ENCODE data around the gene HMCN2. TPM values are rescaled to one million over a fixed set of nuclear protein-coding genes. Genes with fewer than 3 reads are reported as not detected.

HMCN2 gene
- total and polyA plus RNA-seq, 2 donors = 0.90 to 2.2 TPM

GRCh38 chr9:130426883-130427282 is 161.3 kb downstream of the HMCN2 start:
- H3K9me3 ChIP-seq (ENCODE audit: control insufficient read depth in 2 of 2, insufficient read depth in 1 of 2, low read length in 1 of 2) = peaks cover 3 to 17% of the 10 kb centered on the region in 2 donors
- no peak overlapping the region for H3K27ac ChIP-seq (ENCODE audit: low read depth in 1 of 2, low read length in 1 of 2)
- peaks cover 0 to 4% of the 10 kb centered on the region in 2 donors for H3K4me1 ChIP-seq (ENCODE audit: control insufficient read depth in 2 of 2, insufficient read depth in 2 of 2, low read length in 2 of 2)
- no peaks in the 10 kb centered on the region for H3K36me3 ChIP-seq (ENCODE audit: control insufficient read depth in 2 of 2, insufficient read depth in 2 of 2, low read length in 1 of 2)
- H3K4me3 ChIP-seq (ENCODE audit: low read length in 2 of 2) = no peak overlapping the region
- 80% methylated on average over 10 of the region's 10 CpGs for WGBS
- peaks cover 0 to 15% of the 10 kb centered on the region in 2 donors for H3K27me3 ChIP-seq (ENCODE audit: control insufficient read depth in 2 of 2, insufficient read depth in 1 of 2, low read length in 1 of 2)
- DNase-seq (ENCODE audit: low read depth in 6 of 9, low spot score in 9 of 9) = no peak

GRCh38 chr9:130427326-130427725 is 161.8 kb downstream of the HMCN2 start:
- H3K4me1 ChIP-seq (ENCODE audit: control insufficient read depth in 2 of 2, insufficient read depth in 2 of 2, low read length in 2 of 2) = peaks cover 0 to 4% of the 10 kb centered on the region in 2 donors
- WGBS = 96% methylated on average over 12 of the region's 12 CpGs
- H3K9me3 ChIP-seq (ENCODE audit: control insufficient read depth in 2 of 2, insufficient read depth in 1 of 2, low read length in 1 of 2) = peaks cover 3 to 17% of the 10 kb centered on the region in 2 donors
- DNase-seq (ENCODE audit: low read depth in 6 of 9, low spot score in 9 of 9) = no peak
- H3K4me3 ChIP-seq (ENCODE audit: low read length in 2 of 2) = no peak overlapping the region
- peaks cover 4 to 17% of the 10 kb centered on the region in 2 donors for H3K27me3 ChIP-seq (ENCODE audit: control insufficient read depth in 2 of 2, insufficient read depth in 1 of 2, low read length in 1 of 2)
- H3K36me3 ChIP-seq (ENCODE audit: control insufficient read depth in 2 of 2, insufficient read depth in 2 of 2, low read length in 1 of 2) = no peaks in the 10 kb centered on the region
- no peak overlapping the region for H3K27ac ChIP-seq (ENCODE audit: low read depth in 1 of 2, low read length in 1 of 2)

GRCh38 chr9:130428086-130428665 is 162.6 kb downstream of the HMCN2 start:
- DNase-seq (ENCODE audit: low read depth in 6 of 9, low spot score in 9 of 9) = no peak
- no peak overlapping the region for H3K4me3 ChIP-seq (ENCODE audit: low read length in 2 of 2)
- H3K4me1 ChIP-seq (ENCODE audit: control insufficient read depth in 2 of 2, insufficient read depth in 2 of 2, low read length in 2 of 2) = peaks cover 0 to 7% of the 10 kb centered on the region in 2 donors
- H3K27me3 ChIP-seq (ENCODE audit: control insufficient read depth in 2 of 2, insufficient read depth in 1 of 2, low read length in 1 of 2) = peaks cover 12 to 26% of the 10 kb centered on the region in 2 donors
- no peaks in the 10 kb centered on the region for H3K36me3 ChIP-seq (ENCODE audit: control insufficient read depth in 2 of 2, insufficient read depth in 2 of 2, low read length in 1 of 2)
- H3K27ac ChIP-seq (ENCODE audit: low read depth in 1 of 2, low read length in 1 of 2) = no peak overlapping the region
- 97% methylated on average over 20 of the region's 20 CpGs for WGBS
- H3K9me3 ChIP-seq (ENCODE audit: control insufficient read depth in 2 of 2, insufficient read depth in 1 of 2, low read length in 1 of 2) = peaks cover 3 to 17% of the 10 kb centered on the region in 2 donors

GRCh38 chr9:130429381-130429780 is 163.8 kb downstream of the HMCN2 start:
- peaks cover 0 to 7% of the 10 kb centered on the region in 2 donors for H3K4me1 ChIP-seq (ENCODE audit: control insufficient read depth in 2 of 2, insufficient read depth in 2 of 2, low read length in 2 of 2)
- H3K36me3 ChIP-seq (ENCODE audit: control insufficient read depth in 2 of 2, insufficient read depth in 2 of 2, low read length in 1 of 2) = no peaks in the 10 kb centered on the region
- no peak overlapping the region for H3K27ac ChIP-seq (ENCODE audit: low read depth in 1 of 2, low read length in 1 of 2)
- H3K9me3 ChIP-seq (ENCODE audit: control insufficient read depth in 2 of 2, insufficient read depth in 1 of 2, low read length in 1 of 2) = peaks cover 3 to 17% of the 10 kb centered on the region in 2 donors
- 88% methylated on average over 13 of the region's 13 CpGs for WGBS
- peaks cover 24 to 38% of the 10 kb centered on the region in 2 donors for H3K27me3 ChIP-seq (ENCODE audit: control insufficient read depth in 2 of 2, insufficient read depth in 1 of 2, low read length in 1 of 2)
- DNase-seq (ENCODE audit: low read depth in 6 of 9, low spot score in 9 of 9) = no peak
- no peak overlapping the region for H3K4me3 ChIP-seq (ENCODE audit: low read length in 2 of 2)

- H3K27me3 ChIP-seq (ENCODE audit: control insufficient read depth in 2 of 2, insufficient read depth in 1 of 2, low read length in 1 of 2) = peaks cover 25 to 41% of the 10 kb centered on the region in 2 donors
These were observed 164.3 kb downstream of the HMCN2 start for GRCh38 chr9:130429831-130430230.

GRCh38 chr9:130430232-130430631 is 164.7 kb downstream of the HMCN2 start:
- Histone ChIP-seq H3K36me3 (ENCODE audit: control insufficient read depth in 2 of 2, insufficient read depth in 2 of 2, low read length in 1 of 2) (no peaks in the 10 kb centered on the region), H3K27me3 (ENCODE audit: control insufficient read depth in 2 of 2, insufficient read depth in 1 of 2, low read length in 1 of 2) (peaks cover 25 to 41% of the 10 kb centered on the region in 2 donors), H3K4me1 (ENCODE audit: control insufficient read depth in 2 of 2, insufficient read depth in 2 of 2, low read length in 2 of 2) (peaks cover 0 to 7% of the 10 kb centered on the region in 2 donors), H3K27ac (ENCODE audit: low read depth in 1 of 2, low read length in 1 of 2) (no peak overlapping the region), H3K4me3 (ENCODE audit: low read length in 2 of 2) (no peak overlapping the region), H3K9me3 (ENCODE audit: control insufficient read depth in 2 of 2, insufficient read depth in 1 of 2, low read length in 1 of 2) (peaks cover 3 to 17% of the 10 kb centered on the region in 2 donors)
- 98% methylated on average over 18 of the region's 18 CpGs for WGBS
- DNase-seq (ENCODE audit: low read depth in 6 of 9, low spot score in 9 of 9) = no peak

More at GRCh38 chr9:130429831-130430230, 164.3 kb downstream of the HMCN2 start:
- WGBS = 95% methylated on average over 6 of the region's 6 CpGs
- no peak overlapping the region for H3K27ac ChIP-seq (ENCODE audit: low read depth in 1 of 2, low read length in 1 of 2)
- peaks cover 0 to 7% of the 10 kb centered on the region in 2 donors for H3K4me1 ChIP-seq (ENCODE audit: control insufficient read depth in 2 of 2, insufficient read depth in 2 of 2, low read length in 2 of 2)
- no peak overlapping the region for H3K4me3 ChIP-seq (ENCODE audit: low read length in 2 of 2)
- DNase-seq (ENCODE audit: low read depth in 6 of 9, low spot score in 9 of 9) = no peak
- peaks cover 3 to 17% of the 10 kb centered on the region in 2 donors for H3K9me3 ChIP-seq (ENCODE audit: control insufficient read depth in 2 of 2, insufficient read depth in 1 of 2, low read length in 1 of 2)
- no peaks in the 10 kb centered on the region for H3K36me3 ChIP-seq (ENCODE audit: control insufficient read depth in 2 of 2, insufficient read depth in 2 of 2, low read length in 1 of 2)

GRCh38 chr9:130430734-130431535 is 165.4 kb downstream of the HMCN2 start:
- DNase-seq (ENCODE audit: low read depth in 6 of 9, low spot score in 9 of 9) = no peak
- Histone ChIP-seq H3K9me3 (ENCODE audit: control insufficient read depth in 2 of 2, insufficient read depth in 1 of 2, low read length in 1 of 2) (peaks cover 3 to 17% of the 10 kb centered on the region in 2 donors), H3K4me3 (ENCODE audit: low read length in 2 of 2) (no peak overlapping the region), H3K27ac (ENCODE audit: low read depth in 1 of 2, low read length in 1 of 2) (no peak overlapping the region), H3K4me1 (ENCODE audit: control insufficient read depth in 2 of 2, insufficient read depth in 2 of 2, low read length in 2 of 2) (peaks cover 0 to 4% of the 10 kb centered on the region in 2 donors), H3K27me3 (ENCODE audit: control insufficient read depth in 2 of 2, insufficient read depth in 1 of 2, low read length in 1 of 2) (peaks cover 25 to 42% of the 10 kb centered on the region in 2 donors), H3K36me3 (ENCODE audit: control insufficient read depth in 2 of 2, insufficient read depth in 2 of 2, low read length in 1 of 2) (no peaks in the 10 kb centered on the region)
- 97% methylated on average over 22 of the region's 22 CpGs for whole genome bisulfite sequencing

- no peak overlapping the region for H3K4me3 ChIP-seq (ENCODE audit: low read length in 2 of 2)
- no peaks in the 10 kb centered on the region for H3K36me3 ChIP-seq (ENCODE audit: control insufficient read depth in 2 of 2, insufficient read depth in 2 of 2, low read length in 1 of 2)
- peaks cover 3 to 17% of the 10 kb centered on the region in 2 donors for H3K9me3 ChIP-seq (ENCODE audit: control insufficient read depth in 2 of 2, insufficient read depth in 1 of 2, low read length in 1 of 2)
- 82% methylated on average over 17 of the region's 17 CpGs for WGBS
- H3K27me3 ChIP-seq (ENCODE audit: control insufficient read depth in 2 of 2, insufficient read depth in 1 of 2, low read length in 1 of 2) = peaks cover 25 to 48% of the 10 kb centered on the region in 2 donors
- peaks cover 0 to 3% of the 10 kb centered on the region in 2 donors for H3K4me1 ChIP-seq (ENCODE audit: control insufficient read depth in 2 of 2, insufficient read depth in 2 of 2, low read length in 2 of 2)
- no peak for DNase-seq (ENCODE audit: low read depth in 6 of 9, low spot score in 9 of 9)
- no peak overlapping the region for H3K27ac ChIP-seq (ENCODE audit: low read depth in 1 of 2, low read length in 1 of 2)
These were observed 166.2 kb downstream of the HMCN2 start for GRCh38 chr9:130431536-130432303.
